GM23338 (cell line): ENCODE results near the gene FAM168A.

Experiments used
- CREB1 ChIP-seq: fragments of 250-450 bp; sonication (Bioruptor Pico); IDR thresholded peaks from 2 replicates; pipeline ENCODE4 v1.5.0; 2020; ENCODE audit warnings: low read depth, mild to moderate bottlenecking, moderate library complexity
- CTCF ChIP-seq, 2 experiments: fragments of 200-600 bp in 1 of 2; sonication (generic) in 1 of 2; conservative IDR thresholded peaks; 2 replicates each; pipeline versions ENCODE4 v1.5.1 to v1.6.1; 2016 to 2017; ENCODE audit warnings: antibody characterized with exemption in 2 of 2, low read depth in 2 of 2, mild to moderate bottlenecking in 2 of 2, moderate library complexity in 1 of 2
- EZH2 ChIP-seq: fragments of 200-600 bp; sonication (generic); IDR thresholded peaks from one replicate; pipeline ENCODE4 v1.8.0; 2017; ENCODE audit warnings: antibody characterized with exemption, mild to moderate bottlenecking, low read depth; ENCODE audit not compliant: unreplicated experiment
- EZH2phosphoT487 ChIP-seq: fragments of 200-600 bp; sonication (generic); IDR thresholded peaks from one replicate; pipeline ENCODE4 v1.8.1; 2018; ENCODE audit warnings: antibody characterized with exemption; ENCODE audit not compliant: unreplicated experiment
- REST ChIP-seq: IDR thresholded peaks from one replicate; pipeline ENCODE4 v1.6.1; 2018; ENCODE audit warnings: antibody characterized with exemption; ENCODE audit not compliant: unreplicated experiment

GRCh38 chr11:73586791-73587190 is 11.1 kb downstream of the FAM168A start:
- TF ChIP-seq CTCF (conservative IDR thresholded peaks at IDR 0.05; ENCODE audit: low read depth in 2 of 2), result no peak
- no peak for TF ChIP-seq EZH2phosphoT487
- TF ChIP-seq EZH2, result no peak
- TF ChIP-seq REST, result no peak
- TF ChIP-seq CREB1 (CRISPR knock-in tag), result no peak
